HepG2 (cell line): ENCODE data around the gene MLLT10. TPM values are rescaled to one million over a fixed set of nuclear protein-coding genes. Genes with fewer than 3 reads are reported as not detected.

Experiments
- ATAC-seq: fragments of 200-7000 bp; cut with Tn5 transposase; 3 replicates; pipeline ENCODE4 v1.9.1; 2020; ENCODE audit warnings: mild to moderate bottlenecking, moderate library complexity
- BruUV-seq: library from RNA; stranded (reverse); fragments of 400-500 nt; replicated peaks from 2 replicates; lab custom pipeline; 2021; lab: Mats Ljungman, UMichigan
- CTCF ChIA-PET: fragments of 300-600 bp; formaldehyde crosslinking; extraction: SDS; loops from one replicate; lab custom pipeline; 2021; ENCODE audit warnings: low total read pairs, inconsistent platforms, low intra/inter-chr PET ratio; lab: Yijun Ruan, JAX
- POLR2A ChIA-PET: fragments of 350-600 bp; sonication (Branson Sonifier 250); formaldehyde crosslinking; loops from one replicate; lab custom pipeline; 2020; ENCODE audit warnings: antibody characterized with exemption, inconsistent platforms; lab: Yijun Ruan, JAX
- DNase-seq: peaks from one replicate; pipeline ENCODE4 v3.0.0-alpha.2; 2015; ENCODE audit warnings: low spot score
- FAIRE-seq: peaks from 3 replicates; lab custom pipeline; 2011; peaks lifted over from hg19 to GRCh38; lab: Jason Lieb, UNC
- H2AFZ ChIP-seq: one replicate; pipeline ENCODE4 v1.6.1; 2011; ENCODE audit warnings: low read length, inconsistent platforms
- H3K27ac ChIP-seq: fragments of 300-600 bp; 3 replicates; pipeline ENCODE4 v1.8.0; 2011; ENCODE audit warnings: mixed run types, mild to moderate bottlenecking, mixed read lengths, low read length, inconsistent platforms; ENCODE audit not compliant: insufficient read depth; ENCODE audit errors: extremely low read length
- H3K27me3 ChIP-seq, 2 experiments: fragments of 200-600 bp in 1 of 2; 2 replicates in 1 of 2; 3 replicates in 1 of 2; pipeline versions ENCODE4 v1.6.0 to v1.8.0; 2011; ENCODE audit warnings: low read length in 2 of 2, mild to moderate bottlenecking in 2 of 2, moderate library complexity in 2 of 2, inconsistent platforms in 1 of 2; ENCODE audit not compliant: insufficient read depth in 2 of 2, control insufficient read depth in 1 of 2
- H3K36me3 ChIP-seq, 2 experiments: fragments of 200-600 bp in 1 of 2; replicated peaks in 1 of 2; 2 replicates in 1 of 2; 3 replicates in 1 of 2; pipeline versions ENCODE4 v1.5.1 to v1.8.0; 2011; ENCODE audit warnings: low read length in 2 of 2, inconsistent platforms in 1 of 2; ENCODE audit not compliant: insufficient read depth in 2 of 2, control insufficient read depth in 1 of 2
- H3K4me1 ChIP-seq: 2 replicates; pipeline ENCODE4 v1.5.1; 2012; ENCODE audit warnings: low read length, inconsistent platforms; ENCODE audit not compliant: insufficient read depth
- H3K4me2 ChIP-seq: 2 replicates; pipeline ENCODE4 v1.6.0; 2011; ENCODE audit warnings: low read depth, low read length, inconsistent platforms
- H3K4me3 ChIP-seq, 3 experiments: fragments of 200-600 bp in 1 of 3; sonication (generic), shearing (Covaris generic) in 1 of 3; replicated peaks in 1 of 3; 2 replicates each; pipeline ENCODE4 v1.5.1; 2011 to 2016; ENCODE audit warnings: low read length in 3 of 3, inconsistent platforms in 2 of 3, low read depth in 2 of 3, mild to moderate bottlenecking in 2 of 3, control low read depth in 1 of 3, mixed read lengths in 1 of 3; ENCODE audit not compliant: insufficient read depth in 1 of 3
- H3K79me2 ChIP-seq: one replicate; pipeline ENCODE4 v1.6.1; 2011; ENCODE audit warnings: low read length, inconsistent platforms; ENCODE audit not compliant: insufficient read depth
- H3K9ac ChIP-seq: 2 replicates; pipeline ENCODE4 v1.6.0; 2011; ENCODE audit warnings: mild to moderate bottlenecking, low read depth, low read length, inconsistent platforms; ENCODE audit not compliant: insufficient read depth
- H3K9me3 ChIP-seq: 2 replicates; pipeline ENCODE4 v1.5.1; 2012; ENCODE audit warnings: mild to moderate bottlenecking, low read length
- H4K20me1 ChIP-seq: 2 replicates; pipeline ENCODE4 v1.6.0; 2011; ENCODE audit warnings: inconsistent platforms, mild to moderate bottlenecking, low read length, moderate library complexity; ENCODE audit not compliant: insufficient read depth
- CBX2 ChIP-seq, 2 experiments: fragments of 200-600 bp in 1 of 2; sonication (generic); formaldehyde crosslinking in 1 of 2; IDR thresholded peaks; 2 replicates each; pipeline versions ENCODE4 v1.7.0 to v1.8.1; 2018 to 2022; ENCODE audit warnings: low read depth in 2 of 2, low read length in 1 of 2, mild to moderate bottlenecking in 1 of 2, missing genetic modification reagents in 1 of 2
- GZF1 ChIP-seq: sonication (generic); formaldehyde crosslinking; IDR thresholded peaks from 2 replicates; pipeline ENCODE4 v1.5.1; 2020; ENCODE audit warnings: mild to moderate bottlenecking, missing genetic modification reagents
- HIVEP1 ChIP-seq: sonication (generic); formaldehyde crosslinking; IDR thresholded peaks from 2 replicates; pipeline ENCODE4 v1.4.0; 2020; ENCODE audit warnings: mild to moderate bottlenecking, missing genetic modification reagents
- HOXD1 ChIP-seq: sonication (generic); formaldehyde crosslinking; IDR thresholded peaks from 2 replicates; pipeline ENCODE4 v1.5.0; 2020; ENCODE audit warnings: missing genetic modification reagents
- KLF6 ChIP-seq: IDR thresholded peaks from 2 replicates; pipeline ENCODE4 v1.8.0; 2016; ENCODE audit warnings: missing biosample characterization, missing genetic modification reagents
- NCOA1 ChIP-seq: sonication (generic); formaldehyde crosslinking; IDR thresholded peaks from 2 replicates; pipeline ENCODE4 v1.9.0; 2021; ENCODE audit warnings: missing genetic modification reagents
- ZNF501 ChIP-seq: sonication (generic); formaldehyde crosslinking; IDR thresholded peaks from 2 replicates; pipeline ENCODE4 v1.5.1; 2020; ENCODE audit warnings: mild to moderate bottlenecking, moderate library complexity, missing genetic modification reagents
- ZNF616 ChIP-seq: sonication (generic); formaldehyde crosslinking; IDR thresholded peaks from 2 replicates; pipeline ENCODE4 v1.5.0; 2020; ENCODE audit warnings: low read depth, mild to moderate bottlenecking, missing genetic modification reagents
- WGBS: methylation state at CpG from one replicate; pipeline ENCODE4 v1.1.6; 2017; ENCODE audit warnings: low lambda C conversion rate; 5-methylcytosine and 5-hydroxymethylcytosine counted together
- in situ Hi-C: cut with HindIII; loops from 2 replicates; pipeline ENCODE4 v1.10.0; 2017; ENCODE audit warnings: low pct_unique_long_range_greater_than_20kb; ENCODE audit not compliant: extremely low pct_ligation_motif_present
- intact Hi-C: fragments of 100-400 bp; cut with micrococcal nuclease; formaldehyde crosslinking; loops from one replicate; pipeline ENCODE4 v1.10.0; 2022; ENCODE audit not compliant: unreplicated experiment
- polyA plus RNA-seq, 8 experiments: library from polyadenylated mRNA; depleted of rRNA in 3 of 8; stranded (reverse) in 7 of 8; unstranded in 1 of 8; fragments of >200 nt; fragmentation: Illumina TruSeq in 4 of 8; extraction: Trizol in 4 of 8; gene quantifications; 2 replicates each; pipeline versions ENCODE4 v1.2.1 to v1.2.3, GENCODE V29; 2011 to 2016; ENCODE audit warnings: low read depth in 4 of 8, missing spikeins in 1 of 8, mixed read lengths in 1 of 8; ENCODE audit not compliant: insufficient read depth in 1 of 8
- total RNA-seq, 5 experiments: library from RNA; depleted of rRNA; stranded (reverse); fragments of >200 nt; fragmentation: Illumina TruSeq; extraction: Trizol; gene quantifications; 2 replicates each; pipeline ENCODE4 v1.2.3, GENCODE V29; 2016; ENCODE audit warnings: low read depth in 1 of 5
- TF ChIP-seq, protein P1 (sequence below): sonication (generic); formaldehyde crosslinking; IDR thresholded peaks from 2 replicates; pipeline ENCODE4 v1.4.0; 2020; ENCODE audit warnings: missing genetic modification reagents
- TF ChIP-seq, protein P2 (sequence below): sonication (generic); formaldehyde crosslinking; IDR thresholded peaks from 2 replicates; pipeline ENCODE4 v1.4.0; 2020; ENCODE audit warnings: missing genetic modification reagents
- TF ChIP-seq, protein P3 (sequence below): IDR thresholded peaks from 2 replicates; pipeline ENCODE4 v1.6.1; 2016; ENCODE audit warnings: missing compliant biosample characterization, missing genetic modification reagents, borderline replicate concordance
- TF ChIP-seq, protein P4 (sequence below): sonication (generic); formaldehyde crosslinking; conservative IDR thresholded peaks from 2 replicates; pipeline ENCODE4 v1.8.1; 2023; ENCODE audit warnings: missing genetic modification reagents

The MLLT10 gene
- total and polyA plus RNA-seq, 2 of the 13 experiments (the other 11 are each of a cell fraction or from before 2014, with no cell fraction given): 51.3 to 84.1 TPM

DNA sequence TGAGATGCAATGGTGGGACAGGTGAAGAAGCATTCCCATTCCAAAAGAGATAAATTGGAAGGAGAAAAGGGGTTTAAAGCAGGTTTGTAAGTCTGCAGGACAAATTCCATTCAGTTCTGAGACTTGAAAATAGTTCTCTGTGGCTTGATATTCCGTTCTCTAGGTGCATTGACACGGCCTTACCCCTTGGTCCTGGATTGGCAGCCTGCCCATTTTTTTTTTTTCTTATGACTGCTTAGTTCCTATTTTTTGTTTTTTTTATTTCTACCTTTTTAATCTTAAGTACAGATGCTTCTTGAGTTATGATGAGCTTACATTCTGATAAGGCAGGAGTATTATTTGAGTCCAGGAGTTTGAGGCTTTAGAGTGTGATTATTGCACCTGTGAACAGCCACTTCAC, 70.6 kb downstream of the MLLT10 start:
- in situ Hi-C loops: no loop called here
- Histone ChIP-seq H3K4me2 (no peak overlapping the region), H3K27me3 (no peaks in the 10 kb centered on the region), H3K79me2 (peaks cover 52% of the 10 kb centered on the region), H3K4me3 (no peak overlapping the region), H2AFZ (no peak overlapping the region), H4K20me1 (peaks cover 7% of the 10 kb centered on the region; the same call in 1 of the 2 replicates), H3K27ac (no peak overlapping the region), H3K9ac (no peak overlapping the region), H3K9me3 (no peaks in the 10 kb centered on the region), H3K36me3 (peaks cover 12 to 36% of the 10 kb centered on the region in 2 experiments), H3K4me1 (peaks cover 22% of the 10 kb centered on the region)
- no TSS peak for BruUV-seq
- WGBS: 81% methylated on average over 2 of the region's 2 CpGs
- CTCF ChIA-PET: no interaction called here
- intact Hi-C loops: no loop called here
- no peak for TF ChIP-seq CBX2 (IDR thresholded peaks at IDR 0.05; ENCODE audit: low read depth, low read length)
- no peak for TF ChIP-seq CBX2 (CRISPR knock-in tag; IDR thresholded peaks at IDR 0.05; ENCODE audit: low read depth)
- TF ChIP-seq HOXD1 (CRISPR knock-in tag): no peak
- TF ChIP-seq, protein P1, sequence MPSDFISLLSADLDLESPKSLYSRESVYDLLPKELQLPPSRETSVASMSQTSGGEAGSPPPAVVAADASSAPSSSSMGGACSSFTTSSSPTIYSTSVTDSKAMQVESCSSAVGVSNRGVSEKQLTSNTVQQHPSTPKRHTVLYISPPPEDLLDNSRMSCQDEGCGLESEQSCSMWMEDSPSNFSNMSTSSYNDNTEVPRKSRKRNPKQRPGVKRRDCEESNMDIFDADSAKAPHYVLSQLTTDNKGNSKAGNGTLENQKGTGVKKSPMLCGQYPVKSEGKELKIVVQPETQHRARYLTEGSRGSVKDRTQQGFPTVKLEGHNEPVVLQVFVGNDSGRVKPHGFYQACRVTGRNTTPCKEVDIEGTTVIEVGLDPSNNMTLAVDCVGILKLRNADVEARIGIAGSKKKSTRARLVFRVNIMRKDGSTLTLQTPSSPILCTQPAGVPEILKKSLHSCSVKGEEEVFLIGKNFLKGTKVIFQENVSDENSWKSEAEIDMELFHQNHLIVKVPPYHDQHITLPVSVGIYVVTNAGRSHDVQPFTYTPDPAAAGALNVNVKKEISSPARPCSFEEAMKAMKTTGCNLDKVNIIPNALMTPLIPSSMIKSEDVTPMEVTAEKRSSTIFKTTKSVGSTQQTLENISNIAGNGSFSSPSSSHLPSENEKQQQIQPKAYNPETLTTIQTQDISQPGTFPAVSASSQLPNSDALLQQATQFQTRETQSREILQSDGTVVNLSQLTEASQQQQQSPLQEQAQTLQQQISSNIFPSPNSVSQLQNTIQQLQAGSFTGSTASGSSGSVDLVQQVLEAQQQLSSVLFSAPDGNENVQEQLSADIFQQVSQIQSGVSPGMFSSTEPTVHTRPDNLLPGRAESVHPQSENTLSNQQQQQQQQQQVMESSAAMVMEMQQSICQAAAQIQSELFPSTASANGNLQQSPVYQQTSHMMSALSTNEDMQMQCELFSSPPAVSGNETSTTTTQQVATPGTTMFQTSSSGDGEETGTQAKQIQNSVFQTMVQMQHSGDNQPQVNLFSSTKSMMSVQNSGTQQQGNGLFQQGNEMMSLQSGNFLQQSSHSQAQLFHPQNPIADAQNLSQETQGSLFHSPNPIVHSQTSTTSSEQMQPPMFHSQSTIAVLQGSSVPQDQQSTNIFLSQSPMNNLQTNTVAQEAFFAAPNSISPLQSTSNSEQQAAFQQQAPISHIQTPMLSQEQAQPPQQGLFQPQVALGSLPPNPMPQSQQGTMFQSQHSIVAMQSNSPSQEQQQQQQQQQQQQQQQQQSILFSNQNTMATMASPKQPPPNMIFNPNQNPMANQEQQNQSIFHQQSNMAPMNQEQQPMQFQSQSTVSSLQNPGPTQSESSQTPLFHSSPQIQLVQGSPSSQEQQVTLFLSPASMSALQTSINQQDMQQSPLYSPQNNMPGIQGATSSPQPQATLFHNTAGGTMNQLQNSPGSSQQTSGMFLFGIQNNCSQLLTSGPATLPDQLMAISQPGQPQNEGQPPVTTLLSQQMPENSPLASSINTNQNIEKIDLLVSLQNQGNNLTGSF (CRISPR knock-in tag): no peak
- no peak for TF ChIP-seq HIVEP1
- no peak for TF ChIP-seq KLF6 (CRISPR knock-in tag)
- TF ChIP-seq, protein P2, sequence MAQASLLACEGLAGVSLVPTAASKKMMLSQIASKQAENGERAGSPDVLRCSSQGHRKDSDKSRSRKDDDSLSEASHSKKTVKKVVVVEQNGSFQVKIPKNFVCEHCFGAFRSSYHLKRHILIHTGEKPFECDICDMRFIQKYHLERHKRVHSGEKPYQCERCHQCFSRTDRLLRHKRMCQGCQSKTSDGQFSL: no peak
- TF ChIP-seq ZNF501: no peak
- TF ChIP-seq, protein P3, sequence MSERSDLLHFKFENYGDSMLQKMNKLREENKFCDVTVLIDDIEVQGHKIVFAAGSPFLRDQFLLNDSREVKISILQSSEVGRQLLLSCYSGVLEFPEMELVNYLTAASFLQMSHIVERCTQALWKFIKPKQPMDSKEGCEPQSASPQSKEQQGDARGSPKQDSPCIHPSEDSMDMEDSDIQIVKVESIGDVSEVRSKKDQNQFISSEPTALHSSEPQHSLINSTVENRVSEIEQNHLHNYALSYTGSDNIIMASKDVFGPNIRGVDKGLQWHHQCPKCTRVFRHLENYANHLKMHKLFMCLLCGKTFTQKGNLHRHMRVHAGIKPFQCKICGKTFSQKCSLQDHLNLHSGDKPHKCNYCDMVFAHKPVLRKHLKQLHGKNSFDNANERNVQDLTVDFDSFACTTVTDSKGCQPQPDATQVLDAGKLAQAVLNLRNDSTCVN (CRISPR knock-in tag): no peak
- no peak for TF ChIP-seq NCOA1
- TF ChIP-seq, protein P4, sequence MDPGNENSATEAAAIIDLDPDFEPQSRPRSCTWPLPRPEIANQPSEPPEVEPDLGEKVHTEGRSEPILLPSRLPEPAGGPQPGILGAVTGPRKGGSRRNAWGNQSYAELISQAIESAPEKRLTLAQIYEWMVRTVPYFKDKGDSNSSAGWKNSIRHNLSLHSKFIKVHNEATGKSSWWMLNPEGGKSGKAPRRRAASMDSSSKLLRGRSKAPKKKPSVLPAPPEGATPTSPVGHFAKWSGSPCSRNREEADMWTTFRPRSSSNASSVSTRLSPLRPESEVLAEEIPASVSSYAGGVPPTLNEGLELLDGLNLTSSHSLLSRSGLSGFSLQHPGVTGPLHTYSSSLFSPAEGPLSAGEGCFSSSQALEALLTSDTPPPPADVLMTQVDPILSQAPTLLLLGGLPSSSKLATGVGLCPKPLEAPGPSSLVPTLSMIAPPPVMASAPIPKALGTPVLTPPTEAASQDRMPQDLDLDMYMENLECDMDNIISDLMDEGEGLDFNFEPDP (CRISPR knock-in tag): no peak
- TF ChIP-seq GZF1 (CRISPR knock-in tag): no peak
- TF ChIP-seq ZNF616 (CRISPR knock-in tag): no peak
- DNase-seq: no peak
- POLR2A ChIA-PET: no interaction called here
- no peak for ATAC-seq
- FAIRE-seq: no peak
